HepG2 (cell line): ENCODE measurements around the gene PRM3. TPM values are rescaled to one million over a fixed set of nuclear protein-coding genes. Genes with fewer than 3 reads are reported as not detected.

ENCODE experiments used
- ATAC-seq: fragments of 200-7000 bp; cut with Tn5 transposase; 3 replicates; pipeline ENCODE4 v1.9.1; 2020; ENCODE audit warnings: mild to moderate bottlenecking, moderate library complexity
- BruUV-seq: library from RNA; stranded (reverse); fragments of 400-500 nt; replicated peaks from 2 replicates; lab custom pipeline; 2021; lab: Mats Ljungman, UMichigan
- CTCF ChIA-PET: fragments of 300-600 bp; formaldehyde crosslinking; extraction: SDS; loops from one replicate; lab custom pipeline; 2021; ENCODE audit warnings: low total read pairs, inconsistent platforms, low intra/inter-chr PET ratio; lab: Yijun Ruan, JAX
- POLR2A ChIA-PET: fragments of 350-600 bp; sonication (Branson Sonifier 250); formaldehyde crosslinking; loops from one replicate; lab custom pipeline; 2020; ENCODE audit warnings: antibody characterized with exemption, inconsistent platforms; lab: Yijun Ruan, JAX
- DNase-seq: peaks from one replicate; pipeline ENCODE4 v3.0.0-alpha.2; 2015; ENCODE audit warnings: low spot score
- FAIRE-seq: peaks from 3 replicates; lab custom pipeline; 2011; peaks lifted over from hg19 to GRCh38; lab: Jason Lieb, UNC
- H2AFZ ChIP-seq: one replicate; pipeline ENCODE4 v1.6.1; 2011; ENCODE audit warnings: low read length, inconsistent platforms
- H3K27ac ChIP-seq: fragments of 300-600 bp; 3 replicates; pipeline ENCODE4 v1.8.0; 2011; ENCODE audit warnings: mixed run types, mild to moderate bottlenecking, mixed read lengths, low read length, inconsistent platforms; ENCODE audit not compliant: insufficient read depth; ENCODE audit errors: extremely low read length
- H3K27me3 ChIP-seq, 2 experiments: fragments of 200-600 bp in 1 of 2; 2 replicates in 1 of 2; 3 replicates in 1 of 2; pipeline versions ENCODE4 v1.6.0 to v1.8.0; 2011; ENCODE audit warnings: low read length in 2 of 2, mild to moderate bottlenecking in 2 of 2, moderate library complexity in 2 of 2, inconsistent platforms in 1 of 2; ENCODE audit not compliant: insufficient read depth in 2 of 2, control insufficient read depth in 1 of 2
- H3K36me3 ChIP-seq, 2 experiments: fragments of 200-600 bp in 1 of 2; replicated peaks in 1 of 2; 2 replicates in 1 of 2; 3 replicates in 1 of 2; pipeline versions ENCODE4 v1.5.1 to v1.8.0; 2011; ENCODE audit warnings: low read length in 2 of 2, inconsistent platforms in 1 of 2; ENCODE audit not compliant: insufficient read depth in 2 of 2, control insufficient read depth in 1 of 2
- H3K4me1 ChIP-seq: 2 replicates; pipeline ENCODE4 v1.5.1; 2012; ENCODE audit warnings: low read length, inconsistent platforms; ENCODE audit not compliant: insufficient read depth
- H3K4me2 ChIP-seq: 2 replicates; pipeline ENCODE4 v1.6.0; 2011; ENCODE audit warnings: low read depth, low read length, inconsistent platforms
- H3K4me3 ChIP-seq, 3 experiments: fragments of 200-600 bp in 1 of 3; sonication (generic), shearing (Covaris generic) in 1 of 3; replicated peaks in 1 of 3; 2 replicates each; pipeline ENCODE4 v1.5.1; 2011 to 2016; ENCODE audit warnings: low read length in 3 of 3, inconsistent platforms in 2 of 3, low read depth in 2 of 3, mild to moderate bottlenecking in 2 of 3, control low read depth in 1 of 3, mixed read lengths in 1 of 3; ENCODE audit not compliant: insufficient read depth in 1 of 3
- H3K79me2 ChIP-seq: one replicate; pipeline ENCODE4 v1.6.1; 2011; ENCODE audit warnings: low read length, inconsistent platforms; ENCODE audit not compliant: insufficient read depth
- H3K9ac ChIP-seq: 2 replicates; pipeline ENCODE4 v1.6.0; 2011; ENCODE audit warnings: mild to moderate bottlenecking, low read depth, low read length, inconsistent platforms; ENCODE audit not compliant: insufficient read depth
- H3K9me3 ChIP-seq: 2 replicates; pipeline ENCODE4 v1.5.1; 2012; ENCODE audit warnings: mild to moderate bottlenecking, low read length
- H4K20me1 ChIP-seq: 2 replicates; pipeline ENCODE4 v1.6.0; 2011; ENCODE audit warnings: inconsistent platforms, mild to moderate bottlenecking, low read length, moderate library complexity; ENCODE audit not compliant: insufficient read depth
- ARNTL ChIP-seq: sonication (generic); formaldehyde crosslinking; IDR thresholded peaks from 2 replicates; pipeline ENCODE4 v1.4.0; 2020; ENCODE audit warnings: mild to moderate bottlenecking, missing genetic modification reagents
- ASH2L ChIP-seq: fragments of 300-600, 200-600 bp; sonication (generic); IDR thresholded peaks from 2 replicates; pipeline ENCODE4 v1.7.0; 2017; ENCODE audit warnings: low read depth, mild to moderate bottlenecking, moderate library complexity, mixed read lengths, low read length; ENCODE audit not compliant: insufficient read length
- HIVEP1 ChIP-seq: sonication (generic); formaldehyde crosslinking; IDR thresholded peaks from 2 replicates; pipeline ENCODE4 v1.4.0; 2020; ENCODE audit warnings: mild to moderate bottlenecking, missing genetic modification reagents
- IKZF4 ChIP-seq: sonication (generic); formaldehyde crosslinking; IDR thresholded peaks from 2 replicates; pipeline ENCODE4 v1.5.1; 2020; ENCODE audit warnings: borderline replicate concordance, mild to moderate bottlenecking, low read depth, missing genetic modification reagents; ENCODE audit errors: not compliant biosample characterization
- JDP2 ChIP-seq: sonication (generic); formaldehyde crosslinking; IDR thresholded peaks from 2 replicates; pipeline ENCODE4 v1.8.1; 2022; ENCODE audit warnings: missing genetic modification reagents, borderline replicate concordance
- LCORL ChIP-seq, 2 experiments: fragments of 450-650 bp in 1 of 2; sonication (generic) in 1 of 2; formaldehyde crosslinking in 1 of 2; IDR thresholded peaks; 2 replicates each; pipeline versions ENCODE4 v1.5.0 to v1.6.1; 2017 to 2020; ENCODE audit warnings: antibody characterized with exemption in 1 of 2, missing genetic modification reagents in 1 of 2
- NFIC ChIP-seq: IDR thresholded peaks from 2 replicates; pipeline ENCODE4 v1.6.1; 2012; ENCODE audit warnings: mild to moderate bottlenecking, low read length, inconsistent platforms
- PITX1 ChIP-seq: sonication (generic); formaldehyde crosslinking; IDR thresholded peaks from 2 replicates; pipeline ENCODE4 v1.5.1; 2020; ENCODE audit warnings: mild to moderate bottlenecking, missing genetic modification reagents
- SALL1 ChIP-seq: sonication (generic); formaldehyde crosslinking; IDR thresholded peaks from 2 replicates; pipeline ENCODE4 v1.8.0; 2022; ENCODE audit warnings: mild to moderate bottlenecking, missing genetic modification reagents
- SOX5 ChIP-seq: IDR thresholded peaks from 2 replicates; pipeline ENCODE4 v1.6.1; 2016; ENCODE audit warnings: borderline replicate concordance
- TCF12 ChIP-seq, 2 experiments: fragments of 450-650 bp in 1 of 2; sonication (generic) in 1 of 2; formaldehyde crosslinking in 1 of 2; IDR thresholded peaks; 2 replicates each; pipeline versions ENCODE4 v1.6.1 to v1.8.0; 2017 to 2022; ENCODE audit warnings: antibody characterized with exemption in 1 of 2, mild to moderate bottlenecking in 1 of 2, missing genetic modification reagents in 1 of 2, moderate library complexity in 1 of 2
- ZBTB7B ChIP-seq: sonication (generic); formaldehyde crosslinking; IDR thresholded peaks from 2 replicates; pipeline ENCODE4 v1.4.0; 2020; ENCODE audit warnings: missing genetic modification reagents
- ZFYVE20 ChIP-seq: sonication (generic); formaldehyde crosslinking; IDR thresholded peaks from 2 replicates; pipeline ENCODE4 v1.8.0; 2023; ENCODE audit warnings: low read depth, mild to moderate bottlenecking, moderate library complexity, missing genetic modification reagents, borderline replicate concordance
- ZMYM2 ChIP-seq: sonication (generic); formaldehyde crosslinking; IDR thresholded peaks from 2 replicates; pipeline ENCODE4 v1.8.0; 2022; ENCODE audit warnings: mild to moderate bottlenecking, missing genetic modification reagents
- ZNF282 ChIP-seq: fragments of 450-650 bp; IDR thresholded peaks from 2 replicates; pipeline ENCODE4 v1.6.1; 2018; ENCODE audit not compliant: partially characterized antibody
- ZNF550 ChIP-seq: sonication (generic); formaldehyde crosslinking; IDR thresholded peaks from 2 replicates; pipeline ENCODE4 v1.4.0; 2020; ENCODE audit warnings: mild to moderate bottlenecking, missing genetic modification reagents, borderline replicate concordance
- ZNF619 ChIP-seq: sonication (generic); formaldehyde crosslinking; IDR thresholded peaks from 2 replicates; pipeline ENCODE4 v1.4.0; 2020; ENCODE audit warnings: mild to moderate bottlenecking, missing genetic modification reagents
- ZNF883 ChIP-seq: sonication (generic); formaldehyde crosslinking; IDR thresholded peaks from 2 replicates; pipeline ENCODE4 v1.5.1; 2020; ENCODE audit warnings: mild to moderate bottlenecking, missing genetic modification reagents; ENCODE audit errors: not compliant biosample characterization
- ZSCAN12 ChIP-seq: sonication (generic); formaldehyde crosslinking; IDR thresholded peaks from 2 replicates; pipeline ENCODE4 v1.9.0; 2021; ENCODE audit warnings: mild to moderate bottlenecking, missing genetic modification reagents
- WGBS: methylation state at CpG from one replicate; pipeline ENCODE4 v1.1.6; 2017; ENCODE audit warnings: low lambda C conversion rate; 5-methylcytosine and 5-hydroxymethylcytosine counted together
- in situ Hi-C: cut with HindIII; loops from 2 replicates; pipeline ENCODE4 v1.10.0; 2017; ENCODE audit warnings: low pct_unique_long_range_greater_than_20kb; ENCODE audit not compliant: extremely low pct_ligation_motif_present
- intact Hi-C: fragments of 100-400 bp; cut with micrococcal nuclease; formaldehyde crosslinking; loops from one replicate; pipeline ENCODE4 v1.10.0; 2022; ENCODE audit not compliant: unreplicated experiment
- polyA plus RNA-seq, 8 experiments: library from polyadenylated mRNA; depleted of rRNA in 3 of 8; stranded (reverse) in 7 of 8; unstranded in 1 of 8; fragments of >200 nt; fragmentation: Illumina TruSeq in 4 of 8; extraction: Trizol in 4 of 8; gene quantifications; 2 replicates each; pipeline versions ENCODE4 v1.2.1 to v1.2.3, GENCODE V29; 2011 to 2016; ENCODE audit warnings: low read depth in 4 of 8, missing spikeins in 1 of 8, mixed read lengths in 1 of 8; ENCODE audit not compliant: insufficient read depth in 1 of 8
- total RNA-seq, 5 experiments: library from RNA; depleted of rRNA; stranded (reverse); fragments of >200 nt; fragmentation: Illumina TruSeq; extraction: Trizol; gene quantifications; 2 replicates each; pipeline ENCODE4 v1.2.3, GENCODE V29; 2016; ENCODE audit warnings: low read depth in 1 of 5
- TF ChIP-seq, protein P1 (sequence below): IDR thresholded peaks from 2 replicates; pipeline ENCODE4 v1.6.1; 2018; ENCODE audit warnings: missing genetic modification reagents, mild to moderate bottlenecking, missing compliant biosample characterization
- TF ChIP-seq, protein P2 (sequence below), 2 experiments: fragments of 450-650 bp in 1 of 2; sonication (generic) in 1 of 2; formaldehyde crosslinking; IDR thresholded peaks; 2 replicates each; pipeline versions ENCODE4 v1.5.0 to v1.8.0; 2020 to 2022; ENCODE audit warnings: mild to moderate bottlenecking in 1 of 2, missing genetic modification reagents in 1 of 2

The PRM3 gene
- total and polyA plus RNA-seq, 2 of the 13 experiments (the other 11 are each of a cell fraction or from before 2014, with no cell fraction given): not detected

DNA sequence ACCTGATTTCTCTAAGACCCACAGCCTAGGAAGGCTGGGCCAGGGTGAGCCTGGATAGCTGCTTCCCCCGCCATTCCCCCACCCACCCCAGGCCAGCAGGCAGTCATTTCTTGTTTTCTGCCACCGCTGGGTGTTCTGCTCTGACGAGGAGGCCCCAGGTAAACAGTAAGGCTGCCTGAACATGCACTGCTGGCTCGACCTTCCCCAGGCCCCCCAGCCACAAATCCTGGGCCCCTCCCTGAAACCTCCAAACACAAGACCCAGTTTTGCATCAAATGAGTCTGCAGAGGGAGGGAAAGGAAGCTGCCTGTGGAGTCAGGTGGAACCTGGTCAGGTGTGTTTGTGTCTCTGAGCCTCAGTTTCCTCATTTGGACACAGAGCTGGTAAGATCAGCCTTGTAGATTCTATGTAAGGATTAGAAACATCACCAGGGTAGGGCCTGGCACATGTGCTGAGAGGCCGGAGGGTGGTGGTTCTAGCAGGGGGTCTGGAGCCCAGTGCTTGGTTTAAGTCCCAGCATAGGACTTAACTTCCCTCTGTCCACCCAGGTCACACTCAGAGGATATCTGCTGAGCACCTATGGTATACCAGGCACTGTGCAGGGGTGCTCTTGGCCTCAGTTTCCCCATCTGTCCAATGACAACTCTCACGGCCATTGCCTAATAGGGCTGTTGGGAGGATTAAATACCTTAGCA, 26.6 kb upstream of the PRM3 start:
- no TSS peak for BruUV-seq
- no peaks in the 10 kb centered on the region for H3K36me3 ChIP-seq
- peak overlapping the region; percentile 14 for H3K27ac ChIP-seq
- H3K4me2 ChIP-seq: peak overlapping the region; percentile 54
- no peaks in the 10 kb centered on the region for H3K27me3 ChIP-seq
- ATAC-seq (no peak), FAIRE-seq (no peak), DNase-seq (no peak)
- POLR2A ChIA-PET: interaction anchor here (0.7 to 6.2 kb wide), 4 partner anchors 8 to 43 kb away, joined by 3 to 167 read pairs (median 74); partner anchors contain the start of genes PRM3 and SOCS1
- peaks cover 90% of the 10 kb centered on the region for H3K4me1 ChIP-seq
- H3K79me2 ChIP-seq: no peaks in the 10 kb centered on the region
- no peak overlapping the region for H3K4me3 ChIP-seq
- intact Hi-C loops (loop anchor here (5.0 kb wide), 2 partner anchors 43 to 193 kb away; partner anchors contain the start of gene SOCS1), in situ Hi-C loops (no loop called here)
- H2AFZ ChIP-seq: no peak overlapping the region
- CTCF ChIA-PET: no interaction called here
- no peak overlapping the region; the same call in 1 of the 2 replicates for H3K9ac ChIP-seq
- H3K9me3 ChIP-seq: no peaks in the 10 kb centered on the region
- H4K20me1 ChIP-seq: no peaks in the 10 kb centered on the region
- WGBS: 30% methylated on average over 6 of the region's 6 CpGs
- no peak for TF ChIP-seq ZNF550 (CRISPR knock-in tag)
- peak; percentile 62 for TF ChIP-seq SALL1 (CRISPR knock-in tag)
- TF ChIP-seq IKZF4 (CRISPR knock-in tag): peak; percentile 43
- TF ChIP-seq NFIC: no peak
- 0 out of 2 replicates have a peak, but pooled peaks have one; percentile 39 for TF ChIP-seq PITX1 (CRISPR knock-in tag)
- no peak for TF ChIP-seq ZFYVE20 (CRISPR knock-in tag)
- TF ChIP-seq TCF12 (IDR thresholded peaks at IDR 0.05): no peak
- TF ChIP-seq TCF12 (CRISPR knock-in tag; IDR thresholded peaks at IDR 0.05): 0 out of 2 replicates have a peak, but pooled peaks have one; percentile 61
- TF ChIP-seq ARNTL: 0 out of 2 replicates have a peak, but pooled peaks have one; percentile 28
- TF ChIP-seq, protein P1, sequence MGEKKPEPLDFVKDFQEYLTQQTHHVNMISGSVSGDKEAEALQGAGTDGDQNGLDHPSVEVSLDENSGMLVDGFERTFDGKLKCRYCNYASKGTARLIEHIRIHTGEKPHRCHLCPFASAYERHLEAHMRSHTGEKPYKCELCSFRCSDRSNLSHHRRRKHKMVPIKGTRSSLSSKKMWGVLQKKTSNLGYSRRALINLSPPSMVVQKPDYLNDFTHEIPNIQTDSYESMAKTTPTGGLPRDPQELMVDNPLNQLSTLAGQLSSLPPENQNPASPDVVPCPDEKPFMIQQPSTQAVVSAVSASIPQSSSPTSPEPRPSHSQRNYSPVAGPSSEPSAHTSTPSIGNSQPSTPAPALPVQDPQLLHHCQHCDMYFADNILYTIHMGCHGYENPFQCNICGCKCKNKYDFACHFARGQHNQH (CRISPR knock-in tag): 0 out of 2 replicates have a peak, but pooled peaks have one; percentile 18
- TF ChIP-seq ZNF619 (CRISPR knock-in tag): peak; percentile 45; the same call in 1 of the 2 replicates
- no peak for TF ChIP-seq JDP2
- no peak for TF ChIP-seq ASH2L
- TF ChIP-seq, protein P2, sequence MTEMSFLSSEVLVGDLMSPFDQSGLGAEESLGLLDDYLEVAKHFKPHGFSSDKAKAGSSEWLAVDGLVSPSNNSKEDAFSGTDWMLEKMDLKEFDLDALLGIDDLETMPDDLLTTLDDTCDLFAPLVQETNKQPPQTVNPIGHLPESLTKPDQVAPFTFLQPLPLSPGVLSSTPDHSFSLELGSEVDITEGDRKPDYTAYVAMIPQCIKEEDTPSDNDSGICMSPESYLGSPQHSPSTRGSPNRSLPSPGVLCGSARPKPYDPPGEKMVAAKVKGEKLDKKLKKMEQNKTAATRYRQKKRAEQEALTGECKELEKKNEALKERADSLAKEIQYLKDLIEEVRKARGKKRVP (CRISPR knock-in tag; IDR thresholded peaks at IDR 0.05): no peak
- peak; percentile 23; the same call in 1 of the 2 replicates for TF ChIP-seq SOX5 (CRISPR knock-in tag)
- no peak for TF ChIP-seq ZMYM2 (CRISPR knock-in tag)
- TF ChIP-seq ZBTB7B (CRISPR knock-in tag): 0 out of 2 replicates have a peak, but pooled peaks have one; percentile 2
- no peak for TF ChIP-seq ZSCAN12
- no peak for TF ChIP-seq LCORL (IDR thresholded peaks at IDR 0.05)
- TF ChIP-seq LCORL (CRISPR knock-in tag; IDR thresholded peaks at IDR 0.05): 0 out of 2 replicates have a peak, but pooled peaks have one; percentile 28
- TF ChIP-seq ZNF282: no peak
- TF ChIP-seq ZNF883 (CRISPR knock-in tag): peak; percentile 66
- 0 out of 2 replicates have a peak, but pooled peaks have one; percentile 26 for TF ChIP-seq HIVEP1 (CRISPR knock-in tag)
